PC-3 (cell line): ENCODE data around the gene PPP1R9B.

Experiments used
- CTCF ChIP-seq: fragments of 300-600 bp; sonication (generic); conservative IDR thresholded peaks from 2 replicates; pipeline ENCODE4 v1.5.1; 2017; ENCODE audit warnings: antibody characterized with exemption, low read depth, mild to moderate bottlenecking, low read length
- EZH2phosphoT487 ChIP-seq: fragments of 300-600 bp; sonication (generic); IDR thresholded peaks from 2 replicates; pipeline ENCODE4 v1.6.1; 2018; ENCODE audit warnings: mild to moderate bottlenecking, antibody characterized with exemption, low read length, borderline replicate concordance

- TF ChIP-seq CTCF = no peak
- TF ChIP-seq EZH2phosphoT487 = no peak
Measured at GRCh38 chr17:50106393-50107131, 43.9 kb downstream of the PPP1R9B start.
